ENCODE results near the gene SMAD3.
"Not testable (repeated sequence)": the region's sequence is repeated elsewhere in the genome, so short reads cannot be mapped to it uniquely, and the experiment has no call there.

Gene SMAD3

DNA sequence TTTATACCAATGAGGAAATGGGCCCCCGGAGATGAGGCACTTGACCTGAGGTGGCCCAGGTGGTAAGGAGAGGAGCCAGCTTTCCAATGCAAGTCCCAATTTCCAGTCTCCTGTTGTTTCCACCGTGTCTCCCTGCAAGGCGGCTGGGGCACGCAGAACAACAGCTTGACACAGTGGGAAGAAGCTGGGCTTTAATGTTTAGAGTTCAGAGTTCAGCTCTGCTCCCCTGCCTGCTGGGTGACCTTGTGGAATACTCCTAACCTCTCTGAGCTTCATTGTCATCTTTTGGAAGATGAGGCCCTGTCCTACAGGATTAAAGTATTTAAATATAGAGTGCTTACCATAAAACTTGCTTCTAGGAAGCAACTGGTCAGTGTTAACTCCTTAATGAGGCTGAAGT lies 80.3 kb downstream of the SMAD3 start:
- no peak for DNase-seq (ENCODE audit: low spot score)

DNA sequence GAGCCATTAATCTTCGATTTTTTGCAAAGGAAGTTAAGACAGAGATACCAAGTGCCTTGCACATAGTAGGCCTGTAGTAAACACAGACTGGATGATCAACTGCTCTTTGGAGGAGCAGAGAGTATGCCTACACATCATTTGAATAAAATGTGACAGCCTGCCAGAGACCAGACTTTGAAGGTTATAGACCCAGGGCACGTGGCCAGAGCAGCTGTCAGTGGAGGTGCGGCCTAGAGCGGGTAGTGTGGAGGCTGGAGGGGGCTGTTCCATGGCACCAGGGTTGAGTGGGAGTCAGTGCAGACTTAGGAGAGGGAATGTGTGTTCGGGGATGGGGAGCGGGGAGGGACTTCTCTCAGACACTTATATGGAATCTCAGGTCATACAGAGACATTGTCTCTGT lies 80.8 kb downstream of the SMAD3 start:
- no peak for DNase-seq (ENCODE audit: low spot score)

DNA sequence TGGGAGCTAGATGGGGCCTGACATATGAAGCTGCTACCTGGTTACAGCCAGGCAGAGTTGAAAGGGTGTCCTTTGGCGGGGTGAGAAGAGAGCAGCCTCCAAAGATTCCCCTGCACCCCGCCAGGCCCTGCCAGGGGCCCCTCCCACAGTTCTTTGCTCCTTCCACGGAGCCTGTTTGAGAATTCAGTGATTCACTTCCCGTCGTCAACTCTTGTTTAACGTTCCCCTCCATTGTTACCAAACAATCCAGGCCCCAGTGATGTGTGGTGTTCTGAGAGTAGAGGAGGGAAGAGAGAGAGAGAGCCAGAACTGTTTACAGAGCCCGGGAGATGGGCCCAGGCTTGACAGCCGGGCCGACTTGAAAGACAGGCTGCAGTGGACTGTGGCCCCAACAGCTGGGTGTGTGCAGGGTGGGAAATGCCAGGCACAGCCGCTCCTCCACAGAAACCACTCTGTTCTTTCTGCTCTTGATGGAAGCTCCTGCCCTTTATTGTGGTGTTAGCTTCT lies 81.5 kb downstream of the SMAD3 start:
- DNase-seq (ENCODE audit: low spot score): no peak

DNA sequence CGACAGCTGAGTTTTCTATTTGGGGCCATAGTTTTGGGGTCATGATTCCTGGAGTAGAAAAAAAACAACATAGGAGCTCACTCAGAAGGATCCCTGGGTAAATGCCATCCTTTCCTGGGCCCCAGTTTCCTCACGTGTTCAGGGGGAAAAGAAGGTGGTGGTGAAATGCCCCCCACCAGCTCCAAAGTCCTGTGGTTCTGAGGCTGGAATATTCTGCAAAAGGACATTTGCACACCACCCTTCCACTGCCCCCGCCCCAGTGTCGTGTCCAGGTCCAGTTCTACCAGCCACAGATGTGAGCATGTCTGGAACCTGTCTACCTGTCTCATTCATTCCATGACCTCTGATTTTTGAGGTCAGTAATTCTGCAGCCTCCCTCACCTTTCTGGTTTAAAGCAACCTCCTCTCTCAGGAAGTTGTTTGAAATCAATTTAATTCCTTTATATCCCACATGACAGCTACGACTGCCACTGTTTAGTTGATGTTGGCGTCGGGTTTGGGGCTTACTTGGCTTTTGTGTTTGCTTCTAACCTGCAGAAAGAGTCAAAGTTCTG lies 82.1 kb downstream of the SMAD3 start:
- DNase-seq (ENCODE audit: low spot score): no peak

DNA sequence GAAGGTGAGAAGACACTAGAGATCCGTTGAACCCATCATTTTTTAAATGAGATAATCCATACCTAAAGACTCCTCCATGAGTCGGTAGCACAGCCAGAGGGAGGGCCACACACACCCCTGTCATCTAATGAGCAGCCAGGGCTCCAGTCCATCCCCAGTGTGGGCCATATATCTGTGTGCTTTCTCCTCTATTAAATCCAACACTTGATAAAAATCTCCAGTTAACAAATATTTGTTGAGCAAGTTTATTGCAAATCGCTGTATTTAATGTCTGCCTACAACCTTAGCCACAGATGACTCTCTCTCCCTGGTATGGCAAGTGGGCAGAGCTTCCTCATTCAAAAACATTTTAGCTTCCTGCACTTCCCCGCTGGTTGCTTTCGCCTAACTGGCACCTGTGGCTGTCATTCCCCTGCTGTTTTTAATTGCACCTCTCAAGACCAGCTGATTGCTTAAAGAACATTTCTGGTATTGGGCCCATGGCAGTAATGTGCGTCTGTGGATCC lies 82.8 kb downstream of the SMAD3 start:
- DNase-seq (ENCODE audit: low spot score): no peak

DNA sequence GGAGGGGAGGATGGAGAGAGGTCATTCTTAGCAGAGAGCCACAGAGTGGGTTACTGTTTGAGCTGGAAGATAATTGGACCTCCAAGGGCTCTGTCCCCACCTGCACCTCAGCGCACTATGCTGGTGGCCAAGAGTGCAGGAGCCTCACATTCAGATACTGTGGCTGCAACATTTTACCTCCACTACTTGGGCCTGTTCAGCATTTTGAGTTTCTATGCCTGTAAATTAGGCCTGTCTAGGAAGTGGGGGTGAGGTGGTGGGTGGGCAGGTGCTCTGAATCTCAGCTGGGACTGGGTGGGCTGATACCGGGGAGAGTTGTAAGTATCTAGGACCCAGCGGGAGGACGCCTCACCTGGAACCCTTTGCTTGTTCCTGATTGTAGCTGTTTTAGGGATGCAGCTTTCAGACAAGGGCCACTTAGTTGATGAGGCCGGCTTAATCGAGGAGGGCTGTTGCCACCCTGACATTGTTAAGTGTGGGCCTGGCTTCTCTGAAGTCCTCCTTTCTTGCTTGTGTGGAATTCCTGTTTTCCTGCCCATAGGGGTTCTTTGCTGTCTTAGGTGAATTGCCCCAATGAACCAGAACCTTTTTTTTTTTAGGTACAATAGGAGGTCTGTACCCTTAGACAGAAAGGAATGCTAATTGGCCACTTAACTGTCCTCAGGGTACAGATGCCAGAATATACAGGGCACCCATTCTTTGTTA lies 83.8 kb downstream of the SMAD3 start:
- DNase-seq (ENCODE audit: low spot score): no peak

DNA sequence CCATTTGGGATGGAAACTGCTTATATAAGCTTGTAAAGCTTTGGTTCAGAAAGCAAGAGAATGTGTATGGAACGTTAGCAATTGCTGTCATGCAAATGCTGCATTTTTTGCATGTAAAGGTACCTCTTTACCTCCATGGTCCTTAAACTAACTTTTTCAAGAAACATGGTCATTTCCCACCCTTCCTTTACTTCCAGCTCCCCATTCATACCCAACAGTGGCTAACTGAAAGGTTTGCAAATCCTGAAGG lies 84.3 kb downstream of the SMAD3 start:
- DNase-seq (ENCODE audit: low spot score): no peak

DNA sequence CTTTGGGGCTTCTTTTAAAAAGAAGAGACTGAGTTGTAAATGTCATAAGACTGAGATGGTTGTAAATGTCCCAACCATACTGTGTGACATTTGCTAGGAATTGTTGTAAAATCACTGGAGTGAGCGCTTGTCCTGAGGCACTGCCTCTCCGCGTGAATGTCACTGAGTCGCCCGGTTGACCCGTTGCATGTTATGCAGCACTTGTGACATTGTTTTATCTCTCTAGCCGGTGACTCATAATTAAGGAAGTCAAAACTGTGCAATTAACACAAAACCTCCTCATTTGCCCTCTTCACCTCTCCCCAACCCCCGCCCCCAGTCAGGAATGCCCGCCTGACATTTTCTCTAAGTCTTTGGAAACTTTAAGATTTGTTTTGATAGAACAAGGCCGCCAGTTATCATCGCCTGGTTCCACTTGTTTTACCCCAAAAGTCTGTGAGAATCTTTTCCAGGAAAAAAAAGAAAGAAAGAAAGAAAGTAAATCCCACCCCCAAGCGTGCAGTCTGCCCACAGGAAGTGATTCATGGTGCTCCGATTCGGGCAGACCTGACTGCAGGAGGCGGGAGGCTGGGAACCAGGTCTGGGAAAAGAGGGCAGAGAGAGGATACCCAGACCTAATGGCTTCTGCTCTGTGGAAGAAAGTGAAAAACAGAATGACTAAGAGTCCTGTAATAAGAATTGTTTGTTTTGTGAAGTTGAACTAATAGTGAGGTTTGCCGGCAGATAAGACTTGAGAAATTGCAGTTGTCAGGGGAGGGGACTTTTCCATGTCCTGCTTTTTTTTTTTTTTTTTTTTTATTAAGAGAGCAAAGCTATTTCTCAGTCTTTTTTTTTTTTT lies 84.8 kb downstream of the SMAD3 start:
- DNase-seq (ENCODE audit: low spot score): peak; percentile 68

DNA sequence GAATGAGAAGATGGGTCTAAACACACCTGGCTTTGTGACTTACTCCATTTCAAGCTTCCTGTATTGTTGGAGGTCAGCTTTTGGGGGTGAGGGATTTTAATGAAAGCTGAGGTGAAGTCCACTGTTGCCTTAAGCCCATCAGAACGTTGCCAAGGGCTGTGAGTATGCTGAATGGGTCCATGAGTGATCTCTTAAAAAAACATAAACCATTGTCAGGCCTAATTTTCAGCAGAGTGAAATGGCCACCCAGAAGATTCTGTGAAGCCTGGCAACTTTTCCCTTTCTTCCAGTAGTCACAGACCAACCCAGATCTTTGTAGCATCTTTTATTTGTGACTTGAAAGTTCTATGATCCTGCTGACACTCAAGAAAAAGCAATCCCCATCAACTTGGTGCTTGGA lies 87.0 kb downstream of the SMAD3 start:
- no peak for DNase-seq (ENCODE audit: low spot score)

DNA sequence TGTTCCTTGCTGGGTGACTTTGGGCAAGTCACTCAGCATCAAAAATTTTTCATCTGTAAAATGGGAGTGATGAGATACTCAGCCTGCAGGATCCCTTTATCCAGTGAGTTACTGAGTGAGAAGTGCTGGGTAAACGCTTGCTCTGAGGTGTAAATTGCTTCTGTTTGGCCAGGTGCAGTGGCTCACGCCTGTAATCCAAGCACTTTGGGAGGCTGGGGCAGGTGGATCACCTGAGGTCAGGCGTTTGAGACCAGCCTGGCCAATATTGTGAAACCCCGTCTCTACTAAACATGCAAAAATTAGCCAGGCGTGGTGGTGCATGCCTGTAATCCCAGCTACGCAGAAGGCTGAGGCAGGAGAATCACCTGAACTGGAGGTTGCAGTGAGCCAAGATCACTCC lies 87.6 kb downstream of the SMAD3 start:
- DNase-seq (ENCODE audit: low spot score): not testable (repeated sequence)

DNA sequence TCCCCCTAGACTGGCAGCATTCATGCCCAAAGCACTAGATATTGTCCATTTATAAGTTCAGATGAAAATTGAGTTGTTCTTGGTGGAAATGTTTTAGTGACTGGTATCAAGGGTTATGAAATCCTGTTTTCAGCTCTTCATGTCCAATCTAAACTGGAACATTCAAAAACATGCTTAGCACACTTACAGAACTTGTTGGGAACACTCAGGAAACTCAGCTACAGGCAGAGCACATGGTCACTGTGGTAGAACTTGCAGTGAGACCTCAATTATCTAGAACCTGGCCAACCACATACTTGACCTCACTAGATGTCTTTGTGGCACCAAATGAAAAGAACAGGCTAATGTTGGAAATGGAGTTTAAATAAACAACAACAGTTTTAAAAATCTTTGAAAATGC lies 88.8 kb downstream of the SMAD3 start:
- no peak for DNase-seq (ENCODE audit: low spot score)

DNA sequence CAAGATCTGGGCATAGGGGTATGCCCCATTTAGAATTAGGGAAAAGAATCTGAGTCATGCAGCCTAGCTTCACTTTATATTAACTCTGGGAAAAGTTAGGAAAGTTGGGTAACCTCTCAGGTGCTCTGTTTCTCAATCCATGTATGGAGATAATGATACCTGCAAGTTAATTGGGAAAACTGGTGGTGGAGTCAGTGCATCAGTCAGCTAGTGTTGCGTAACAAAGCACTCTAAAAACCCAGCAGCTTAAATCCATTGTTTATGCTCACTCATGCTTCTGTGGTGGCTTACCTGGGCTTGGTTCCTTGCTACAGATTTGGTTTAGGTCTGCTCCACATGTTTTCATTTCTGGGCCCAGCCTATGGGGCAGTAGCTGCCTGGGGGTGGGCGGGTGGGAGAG lies 91.0 kb downstream of the SMAD3 start:
- no peak for DNase-seq (ENCODE audit: low spot score)

DNA sequence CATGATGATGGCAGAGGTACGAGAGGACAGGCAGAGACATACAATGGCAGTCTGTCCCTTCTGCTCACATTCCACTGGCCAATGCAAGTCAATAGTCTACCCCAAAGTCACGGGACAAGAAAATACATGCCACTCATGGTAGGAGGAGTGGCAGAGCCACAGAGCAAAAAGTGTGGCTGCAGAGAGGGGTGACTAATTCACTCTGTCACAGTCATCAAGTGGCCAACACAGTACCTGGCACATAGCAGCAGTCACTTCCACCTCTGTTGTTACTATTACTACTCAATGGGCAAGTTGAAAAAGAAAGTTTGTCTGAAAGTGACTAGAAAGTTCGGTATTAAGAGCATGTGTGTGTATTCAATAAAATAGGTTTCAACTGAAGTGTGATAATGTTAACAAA lies 91.4 kb downstream of the SMAD3 start:
- no peak for DNase-seq (ENCODE audit: low spot score)

DNA sequence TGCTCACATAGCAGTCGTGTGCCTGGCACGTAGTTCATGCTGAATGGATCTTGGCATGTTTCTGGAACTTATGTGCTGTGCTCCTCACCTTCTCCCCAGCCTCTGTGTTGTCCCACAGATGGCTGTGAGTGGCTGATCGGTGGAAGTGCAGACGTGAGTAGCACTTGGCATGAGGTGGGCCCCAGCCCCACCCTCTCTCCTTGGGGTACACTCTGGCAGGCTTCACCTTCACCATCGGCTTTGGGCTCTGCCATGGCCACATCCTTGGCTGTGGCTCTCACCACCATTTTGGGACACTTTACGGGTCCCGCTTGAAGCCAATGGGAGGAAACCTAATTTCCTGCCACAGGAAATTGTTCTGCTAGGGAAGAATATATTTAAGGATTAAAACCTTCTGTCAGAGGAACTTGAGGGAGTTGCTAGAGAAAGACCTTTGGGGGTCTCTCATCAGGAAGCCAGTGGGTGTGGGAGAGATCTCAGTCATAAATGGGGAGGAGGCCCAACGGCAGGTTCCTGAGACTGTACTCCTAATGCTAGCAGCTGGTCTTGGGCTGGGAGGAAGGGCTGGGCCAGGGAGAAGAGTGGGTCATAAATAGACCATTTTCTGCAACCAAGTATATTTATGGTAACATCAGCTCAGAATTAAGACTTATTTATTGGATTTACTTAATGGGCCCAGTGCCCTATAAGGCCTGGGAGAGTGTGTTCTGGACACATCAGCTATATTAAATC lies 92.3 kb downstream of the SMAD3 start:
- no peak for DNase-seq (ENCODE audit: low spot score)

DNA sequence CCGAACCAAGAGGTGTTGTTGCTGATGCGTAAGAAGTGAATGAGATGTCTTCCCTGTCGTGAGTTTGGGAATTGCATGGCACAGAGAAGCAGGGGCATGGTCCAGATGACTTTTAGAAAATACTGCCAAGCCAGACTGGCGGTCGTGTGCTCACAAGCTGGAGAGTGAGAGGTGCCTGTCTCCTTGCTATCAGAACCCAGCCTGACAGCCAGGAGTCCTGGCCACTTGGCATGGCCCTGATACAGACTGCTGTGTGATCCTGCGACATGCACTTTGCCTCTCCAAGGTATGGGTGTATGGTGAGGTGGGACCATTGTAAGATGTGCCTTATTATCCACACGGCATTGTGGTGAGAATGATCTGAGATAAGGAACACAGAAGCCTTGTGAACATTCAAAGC lies 93.0 kb downstream of the SMAD3 start:
- no peak for DNase-seq (ENCODE audit: low spot score)

DNA sequence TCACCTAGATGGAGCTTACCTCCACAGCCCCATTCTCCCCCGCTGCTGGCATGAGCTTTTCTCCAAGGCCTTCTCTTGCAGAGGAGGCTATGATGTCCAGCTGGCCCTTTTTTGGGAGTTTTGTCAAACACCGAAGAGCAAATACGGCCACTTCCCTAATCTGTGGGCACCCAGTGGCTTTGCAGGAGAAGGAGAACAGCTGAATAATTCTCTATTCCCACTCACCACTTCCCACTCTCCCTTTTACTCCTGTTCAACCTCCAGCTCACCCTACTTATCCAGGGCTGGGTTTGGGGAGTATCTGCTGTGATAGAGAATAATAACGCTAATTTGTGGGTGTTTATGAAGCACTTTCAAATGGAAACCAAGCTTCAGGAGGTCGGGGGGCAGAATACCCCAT lies 96.0 kb downstream of the SMAD3 start:
- DNase-seq (ENCODE audit: low spot score): no peak

DNA sequence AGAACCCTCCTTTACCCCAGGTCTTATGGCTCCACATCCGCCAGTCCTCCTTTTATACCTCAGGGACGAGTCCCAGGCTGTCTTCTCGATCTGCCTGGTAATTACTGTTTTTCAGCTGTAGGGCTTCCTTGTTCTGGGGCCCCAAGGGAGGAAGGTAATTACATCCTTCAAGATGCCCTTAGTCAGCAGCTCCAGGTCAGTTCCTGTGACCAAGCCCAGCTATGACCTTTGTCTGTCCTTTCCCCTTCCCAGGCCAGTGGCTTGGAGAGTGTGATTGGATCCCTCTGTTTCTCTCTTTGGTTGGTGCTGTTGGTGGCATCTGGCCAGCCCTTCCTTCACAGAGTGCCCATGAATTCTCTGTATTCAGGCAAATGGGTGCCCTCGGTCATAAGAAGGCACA lies 96.5 kb downstream of the SMAD3 start:
- no peak for DNase-seq (ENCODE audit: low spot score)

DNA sequence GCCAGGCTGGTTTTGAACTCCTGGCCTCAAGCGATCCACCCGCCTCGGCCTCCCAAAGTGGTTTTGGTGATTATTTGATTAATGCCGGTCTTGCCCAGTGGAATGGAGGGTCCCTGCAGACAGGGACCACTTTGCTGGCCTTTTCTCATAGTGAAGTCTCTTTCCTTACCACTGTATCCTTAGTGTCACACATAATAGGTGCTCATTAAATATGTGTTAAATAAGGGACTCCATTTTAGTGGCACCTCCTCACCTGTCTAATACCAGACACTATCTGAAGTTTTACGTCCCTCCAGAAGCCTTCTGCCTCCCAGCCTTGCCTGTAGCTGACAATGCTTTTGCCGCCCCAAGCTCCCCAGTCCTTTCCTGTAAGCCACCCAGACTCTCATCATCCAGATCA lies 97.8 kb downstream of the SMAD3 start:
- DNase-seq (ENCODE audit: low spot score): no peak

DNA sequence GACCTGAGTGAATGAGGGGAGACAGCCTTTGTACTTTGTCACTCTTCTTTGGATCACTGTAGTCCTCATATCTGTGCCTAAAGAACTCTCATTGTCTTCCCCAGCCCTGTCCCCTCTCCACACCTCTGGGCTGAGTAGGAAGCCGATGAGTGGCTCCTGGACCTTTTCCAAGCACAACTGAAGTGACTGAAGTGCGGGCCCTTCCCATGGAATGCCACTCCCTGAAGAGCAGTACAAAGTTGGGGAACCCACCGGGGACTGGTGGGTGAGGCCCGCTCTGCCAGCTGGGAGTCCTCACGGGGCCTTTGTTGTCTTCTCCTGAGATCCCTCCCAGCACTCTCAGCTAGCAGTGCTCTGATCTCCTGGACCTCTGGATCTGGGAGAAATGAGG lies 99.0 kb downstream of the SMAD3 start:
- no peak for DNase-seq (ENCODE audit: low spot score)

DNA sequence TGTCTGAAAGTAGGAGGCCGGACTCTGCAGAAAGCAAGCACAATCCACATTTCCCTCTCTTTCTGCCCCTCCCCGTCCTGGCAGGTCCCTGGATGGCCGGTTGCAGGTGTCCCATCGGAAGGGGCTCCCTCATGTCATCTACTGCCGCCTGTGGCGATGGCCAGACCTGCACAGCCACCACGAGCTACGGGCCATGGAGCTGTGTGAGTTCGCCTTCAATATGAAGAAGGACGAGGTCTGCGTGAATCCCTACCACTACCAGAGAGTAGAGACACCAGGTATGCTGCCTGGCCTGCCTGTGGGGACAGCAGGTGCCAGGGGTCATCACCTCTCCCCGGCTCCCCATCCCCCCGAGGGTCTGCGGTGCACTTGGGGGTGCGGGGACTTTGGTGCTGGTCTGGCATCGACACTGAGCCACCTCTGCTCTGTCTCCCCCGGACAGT lies 99.4 kb downstream of the SMAD3 start:
- DNase-seq (ENCODE audit: low spot score): no peak

DNA sequence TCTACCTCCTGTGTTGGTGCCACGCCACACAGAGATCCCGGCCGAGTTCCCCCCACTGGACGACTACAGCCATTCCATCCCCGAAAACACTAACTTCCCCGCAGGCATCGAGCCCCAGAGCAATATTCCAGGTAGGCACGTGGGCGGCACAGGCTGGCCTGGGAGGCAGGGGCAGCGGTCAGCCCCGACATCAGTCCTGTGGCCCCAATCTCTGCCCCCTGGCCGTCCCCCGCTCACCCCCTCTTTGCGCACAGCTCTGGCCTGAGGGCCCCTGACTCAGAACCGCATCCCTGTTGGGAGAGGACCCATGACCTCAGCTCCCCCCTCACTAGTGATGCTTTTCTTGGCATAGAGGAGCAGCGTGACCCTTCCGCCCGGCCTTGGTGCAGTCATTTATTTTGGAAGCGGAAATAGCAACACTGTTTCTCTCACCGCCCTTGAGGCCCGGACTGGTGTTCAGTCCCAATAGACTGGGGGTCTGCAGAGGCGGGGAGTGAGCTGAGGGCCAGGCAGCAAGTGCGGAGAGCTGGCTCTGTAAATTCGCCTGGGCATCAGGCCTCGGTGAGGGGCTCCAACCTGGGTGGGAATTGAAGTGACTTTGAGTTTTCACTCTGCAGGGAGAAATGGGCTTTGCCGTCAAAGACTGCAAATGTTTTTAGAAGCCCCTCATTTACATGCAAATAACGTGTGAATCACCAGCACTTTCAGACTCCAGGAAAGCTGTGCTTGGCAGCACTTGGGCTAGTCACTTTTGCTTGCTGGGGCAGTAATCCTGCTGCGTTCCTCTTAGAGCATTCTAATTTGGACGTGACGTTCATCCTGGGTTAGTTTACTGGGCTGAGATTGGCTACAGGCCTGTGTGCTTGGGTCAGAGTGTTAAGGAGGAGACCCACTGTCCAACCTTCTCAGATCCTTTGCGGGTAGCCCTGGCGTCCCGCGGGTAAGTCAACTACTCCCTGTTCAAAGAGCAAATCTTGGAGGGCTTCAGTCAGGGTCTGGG lies 100.2 kb downstream of the SMAD3 start:
- DNase-seq (ENCODE audit: low spot score): no peak
